Activated CD4-positive, alpha-beta T cell treated with anti-CD3 and anti-CD28 coated beads, Interleukin-2, Interleukin-4, amounts not matched to agents 100 ng/mL and 50 ng/mL, durations not matched to agents 16 hours and 8 hours (primary cell): ENCODE data around the gene RLBP1.
"Not testable (repeated sequence)": the region's sequence is repeated elsewhere in the genome, so short reads cannot be mapped to it uniquely, and the experiment has no call there.

ENCODE experiments used
- DNase-seq: peaks from one replicate; pipeline ENCODE4 v3.0.0-alpha.2; 2020; ENCODE audit warnings: low spot score

Gene RLBP1

DNA sequence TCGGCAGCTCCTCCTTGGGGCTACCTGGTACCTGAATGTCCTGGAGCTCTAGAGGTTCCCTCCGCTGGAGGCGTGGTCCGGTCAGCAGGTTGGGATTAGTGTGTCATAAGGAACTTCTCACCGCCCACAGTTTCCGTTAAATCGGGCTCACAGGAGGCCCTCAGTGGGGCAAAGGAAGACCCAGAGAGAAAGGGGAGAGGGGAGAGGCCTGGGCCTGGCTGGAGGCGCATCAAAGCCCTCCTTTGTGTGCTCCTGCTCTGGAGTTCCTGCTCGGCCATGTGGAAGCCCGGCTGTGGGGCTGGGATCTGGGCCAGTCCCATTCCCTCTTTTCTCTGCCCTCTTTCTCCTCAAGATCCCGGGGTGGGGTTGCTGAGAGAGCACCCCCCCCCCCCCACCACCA, at the start of gene RLBP1:
Gene RLBP1, minus strand, starts transcription at position 37 of the 400 bp plus-strand sequence. CDS start 2,604 bp downstream, outside the sequence.
- no peak for DNase-seq

DNA sequence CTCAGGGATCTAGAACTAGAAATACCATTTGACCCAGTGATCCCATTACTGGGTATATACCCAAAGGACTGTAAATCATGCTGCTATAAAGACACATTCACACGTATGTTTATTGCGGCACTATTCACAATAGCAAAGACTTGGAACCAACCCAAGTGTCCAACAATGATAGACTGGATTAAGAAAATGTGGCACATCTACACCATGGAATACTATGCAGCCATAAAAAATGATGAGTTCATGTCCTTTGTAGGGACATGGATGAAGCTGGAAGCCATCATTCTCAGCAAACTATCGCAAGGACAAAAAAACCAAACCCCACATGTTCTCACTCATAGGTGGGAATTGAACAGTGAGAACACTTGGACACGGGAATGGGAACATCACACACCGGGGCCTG, 28.8 kb upstream of the RLBP1 start:
- DNase-seq = not testable (repeated sequence)

DNA sequence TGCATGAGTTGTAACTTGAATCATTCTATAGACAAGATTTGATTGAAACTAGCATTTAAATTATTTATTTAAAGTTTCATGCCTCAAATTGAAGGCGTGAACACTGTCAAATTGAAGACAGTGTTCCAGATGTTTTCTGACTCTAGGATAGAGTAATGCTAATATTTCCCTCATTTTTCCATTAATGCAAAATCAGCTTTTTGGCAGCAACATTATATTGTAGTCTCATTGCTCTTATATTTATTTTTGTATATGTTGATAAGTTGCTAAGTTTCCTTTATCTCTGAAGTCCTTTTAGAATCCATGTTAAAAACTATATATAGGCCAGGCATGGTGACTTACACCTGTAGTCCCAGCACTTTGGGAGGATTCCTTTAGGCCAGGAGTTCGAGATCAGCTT, 27.2 kb upstream of the RLBP1 start:
- DNase-seq = no peak

DNA sequence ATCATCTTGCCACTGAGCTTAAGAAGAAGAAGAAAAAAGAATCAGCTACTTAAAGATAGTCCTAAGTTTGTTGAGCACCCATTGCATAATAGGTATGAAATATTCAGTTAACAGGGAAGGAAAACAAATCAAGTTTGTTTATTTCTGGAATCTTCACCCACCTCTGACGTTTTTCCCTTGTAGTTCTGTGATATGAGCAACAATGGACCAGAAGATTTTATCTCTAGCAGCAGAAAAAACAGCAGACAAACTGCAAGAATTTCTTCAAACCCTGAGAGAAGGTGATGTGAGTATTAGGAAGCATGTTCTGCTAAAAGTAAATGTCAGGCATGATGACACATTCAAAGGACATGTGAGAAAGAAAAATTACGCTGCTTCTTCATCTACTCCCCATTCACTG, 26.1 kb upstream of the RLBP1 start:
- no peak for DNase-seq

DNA sequence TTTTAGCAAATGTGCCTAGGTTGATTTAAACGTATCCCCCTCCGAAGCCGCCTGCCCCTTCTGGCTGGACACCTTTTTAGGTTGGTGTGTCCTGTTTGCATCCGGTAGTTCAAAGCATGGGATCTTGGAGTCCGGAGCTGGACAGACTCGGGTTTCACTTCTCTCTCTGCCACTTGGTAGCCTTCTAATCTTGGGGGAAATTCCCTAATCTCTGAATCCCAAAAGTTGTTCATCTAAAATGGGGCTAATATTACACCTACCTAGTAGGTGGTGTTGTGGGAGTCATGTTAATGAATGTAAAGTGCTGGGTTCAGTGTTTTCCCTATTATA, 23.2 kb upstream of the RLBP1 start:
- no peak for DNase-seq

DNA sequence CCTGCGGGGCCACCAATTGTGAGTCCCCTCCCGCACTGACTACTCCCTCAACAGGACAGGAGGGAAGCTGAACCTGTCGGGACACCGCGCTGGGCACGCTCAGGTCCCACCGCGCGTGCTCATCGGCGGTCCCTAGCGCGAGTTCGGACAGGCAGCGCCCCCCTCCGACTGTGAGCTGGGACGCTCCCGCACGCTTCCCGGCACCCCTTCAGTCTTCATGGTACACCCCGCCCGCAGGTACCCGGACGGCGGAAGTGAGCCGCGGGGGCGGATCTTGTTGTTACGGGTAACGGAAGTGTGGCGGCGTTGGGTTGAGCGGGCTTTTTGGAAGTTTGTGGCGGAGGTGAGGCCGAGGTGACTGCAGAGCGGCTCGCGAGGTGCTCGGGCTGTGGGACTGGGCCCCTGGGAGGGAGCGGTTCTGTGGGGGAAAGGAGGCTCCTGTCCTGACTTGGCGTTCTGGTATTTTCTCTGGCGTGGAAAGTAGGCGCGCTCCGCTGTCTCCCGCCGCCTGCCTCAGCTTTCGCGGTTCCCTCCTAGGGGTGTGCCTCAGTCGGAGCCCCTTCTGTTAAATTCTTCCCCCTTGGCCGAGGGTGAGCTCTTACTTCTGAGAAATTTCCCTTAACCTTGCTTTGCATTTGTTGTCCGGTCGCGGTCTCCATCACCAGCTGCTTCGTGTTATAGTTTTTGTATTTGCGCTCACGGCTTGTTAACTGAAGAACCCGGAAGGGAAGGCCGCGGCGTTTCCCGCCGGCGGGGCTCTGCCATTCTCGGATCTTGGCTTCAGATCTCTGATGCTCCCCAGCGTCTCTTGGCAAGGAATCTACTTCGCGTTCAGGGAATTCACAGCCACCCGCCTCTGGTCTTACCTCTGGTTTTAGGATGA, 22.6 kb upstream of the RLBP1 start, which contains the start of gene FANCI:
Gene FANCI, plus strand, starts transcription at position 289 of the 883 bp plus-strand sequence. CDS start 3,669 bp downstream, outside the sequence.
- DNase-seq = peak; percentile 98

DNA sequence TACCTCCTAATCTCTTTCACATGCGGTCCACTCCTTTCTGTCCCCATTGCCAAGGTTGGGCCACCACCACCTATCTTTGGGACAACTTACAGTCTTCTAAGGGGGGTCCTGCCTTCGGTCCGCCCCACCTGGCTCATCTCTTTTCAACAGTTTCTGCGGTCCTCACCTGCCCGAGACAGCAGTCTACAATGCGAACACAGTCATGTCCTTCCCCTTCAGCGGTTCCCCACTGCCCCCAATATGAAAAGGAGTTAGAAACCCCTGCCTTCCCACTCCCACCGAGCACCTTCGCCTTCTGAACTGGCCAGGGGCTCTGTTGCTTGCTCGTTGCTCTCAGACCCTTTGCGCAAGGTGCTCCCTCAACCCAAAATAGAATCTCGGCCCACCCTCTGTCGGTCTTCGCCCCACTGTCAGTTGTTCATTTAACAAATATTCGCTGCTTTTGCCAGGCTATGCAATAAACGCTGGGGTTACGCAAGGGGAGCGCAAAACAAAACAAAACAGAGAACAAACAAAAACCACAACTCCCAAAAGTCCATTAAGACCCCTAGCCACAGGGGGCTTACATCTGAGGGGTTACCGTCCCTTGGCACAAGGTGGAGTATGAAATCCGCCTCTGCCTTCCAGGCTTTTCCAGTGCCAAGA, 21.8 kb upstream of the RLBP1 start:
- DNase-seq = no peak

DNA sequence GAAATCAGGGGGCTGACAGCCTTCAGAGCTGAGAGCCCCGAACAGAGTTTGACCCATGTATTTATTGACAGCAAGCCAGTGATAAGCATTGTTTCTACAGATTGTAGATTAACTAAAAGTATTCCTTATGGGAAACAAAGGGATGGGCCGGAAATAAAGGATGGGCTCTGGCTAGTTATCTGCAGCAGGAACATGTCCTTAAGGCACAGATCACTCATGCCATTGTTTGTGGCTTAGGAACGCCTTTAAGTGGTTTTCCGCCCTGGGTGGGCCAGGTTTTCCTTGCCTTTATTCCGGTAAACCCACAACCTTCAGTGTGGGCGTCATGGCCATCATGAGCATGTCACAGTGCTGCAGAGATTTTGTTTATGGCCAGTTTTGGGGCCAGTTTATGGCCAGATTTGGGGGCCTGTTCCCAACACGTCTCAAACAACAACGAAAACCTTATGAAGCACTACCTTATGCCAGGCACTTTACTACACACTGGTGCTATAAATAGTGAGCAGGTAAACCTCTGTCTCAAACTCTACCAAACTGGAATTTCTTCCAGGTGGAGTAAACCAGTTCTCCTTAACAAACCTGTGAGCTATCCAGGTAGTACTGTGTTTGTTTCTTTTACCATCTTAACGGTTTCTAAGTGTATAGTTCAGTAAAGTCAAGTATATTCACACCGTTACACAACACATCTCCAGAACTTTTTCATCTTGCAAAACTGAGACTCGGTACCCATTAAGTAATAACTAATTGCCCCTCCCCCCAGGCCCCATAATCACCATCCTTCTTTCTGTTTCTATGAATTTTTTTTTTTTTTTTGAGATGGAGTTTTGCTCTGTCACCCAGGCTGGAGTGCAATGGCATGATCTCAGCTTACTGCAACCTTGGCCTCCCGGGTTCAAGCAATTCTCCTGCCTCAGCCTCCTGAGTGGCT, 18.8 kb upstream of the RLBP1 start:
- DNase-seq = not testable (repeated sequence)

DNA sequence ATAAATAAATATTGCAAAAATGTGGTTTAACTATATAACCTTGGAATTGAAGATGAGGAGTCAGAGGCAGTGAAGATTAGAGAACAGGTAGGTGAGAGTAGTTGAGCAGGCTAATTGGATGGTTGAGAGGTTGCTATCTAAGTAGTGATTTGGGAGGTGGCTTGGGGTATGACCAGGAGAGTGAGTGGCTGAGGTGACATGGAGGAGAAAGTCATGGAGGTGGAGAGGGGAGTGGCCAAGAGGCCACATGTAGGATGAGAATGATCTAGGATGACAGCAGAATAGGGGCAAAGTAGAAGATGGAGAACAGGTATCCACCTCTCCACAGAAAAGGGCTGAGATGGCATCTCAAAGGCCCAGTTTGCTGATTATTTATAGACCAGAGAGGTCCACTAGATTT, 10.5 kb upstream of the RLBP1 start:
- DNase-seq = no peak

DNA sequence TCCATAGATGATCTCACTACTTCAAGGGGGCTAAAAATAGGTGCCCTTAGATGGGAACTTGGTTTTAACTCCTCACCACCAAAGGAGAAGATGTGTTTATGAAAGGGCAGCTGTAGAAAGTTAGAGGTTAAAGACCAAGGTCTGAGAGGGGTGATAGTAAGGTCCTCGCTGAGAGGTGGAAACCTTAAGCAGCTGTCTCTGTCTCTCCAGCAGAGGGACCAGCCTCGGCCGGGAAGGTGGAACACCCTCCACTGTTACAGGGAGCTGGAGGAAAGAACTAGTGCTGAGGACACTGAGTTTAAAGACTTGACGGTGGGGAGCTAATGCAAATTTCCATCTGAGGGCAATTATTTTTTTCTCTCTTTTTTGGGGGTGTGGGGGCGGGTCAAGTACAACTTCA, 8.9 kb upstream of the RLBP1 start:
- DNase-seq = no peak

DNA sequence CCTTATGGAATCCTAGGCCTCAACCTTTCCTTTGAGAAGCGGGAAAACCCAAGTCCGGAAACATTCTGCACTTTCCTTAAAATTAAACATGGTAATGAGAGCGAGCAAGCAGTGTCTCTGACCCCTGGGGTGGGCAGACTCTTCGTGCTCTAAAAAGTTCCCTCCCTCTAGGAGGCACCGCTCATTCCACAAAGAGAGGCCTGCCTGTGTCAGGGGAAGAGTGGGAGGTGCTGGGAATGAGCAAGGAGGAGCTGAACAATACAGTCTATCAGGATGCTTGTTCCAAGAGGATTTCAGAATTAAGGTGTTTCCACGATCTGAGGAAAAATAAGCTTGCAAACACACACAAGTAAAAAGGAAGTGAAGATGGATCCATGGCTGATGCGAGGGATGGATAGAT, 6.0 kb upstream of the RLBP1 start:
- no peak for DNase-seq

DNA sequence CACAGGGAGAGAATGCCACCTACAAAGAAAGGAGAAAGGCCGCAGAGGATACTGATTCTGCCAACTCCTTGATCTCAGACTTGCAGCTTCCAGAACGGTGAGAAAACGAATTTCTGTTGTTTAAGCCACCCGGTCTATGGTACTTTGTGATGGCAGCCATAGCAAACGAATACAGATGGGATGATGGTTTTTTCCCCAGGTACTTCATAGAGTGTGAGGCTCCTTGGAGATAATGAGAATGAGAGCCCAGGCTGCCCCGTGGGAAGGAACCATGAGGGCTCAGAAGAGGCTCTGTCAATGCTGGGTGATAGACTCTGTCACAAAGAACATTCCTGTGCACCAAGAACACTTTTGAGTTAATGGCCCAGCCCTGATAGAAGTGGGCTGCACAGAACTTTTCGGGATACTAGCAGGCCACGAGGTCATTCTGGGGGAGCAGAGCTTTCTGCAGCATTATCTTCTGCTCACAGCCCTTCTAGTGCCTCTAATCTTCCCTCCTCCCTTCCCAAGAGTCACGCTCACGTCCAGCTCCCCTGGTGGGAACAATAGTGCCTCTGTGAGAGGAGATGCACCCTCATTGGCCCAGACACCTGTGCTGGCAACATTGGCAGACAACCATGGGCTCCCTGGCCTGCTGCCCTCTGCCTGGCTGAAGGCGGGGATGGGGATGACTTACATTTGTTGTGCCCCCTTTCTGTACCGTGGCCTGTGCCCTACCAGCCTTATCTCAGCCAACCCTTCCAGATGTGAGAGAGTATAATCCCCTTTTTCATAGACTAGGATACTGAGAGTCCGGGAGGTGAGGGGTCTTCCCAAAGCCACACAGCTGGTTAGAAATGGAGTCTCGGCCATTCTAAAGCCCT, 5.2 kb upstream of the RLBP1 start:
- DNase-seq = no peak

DNA sequence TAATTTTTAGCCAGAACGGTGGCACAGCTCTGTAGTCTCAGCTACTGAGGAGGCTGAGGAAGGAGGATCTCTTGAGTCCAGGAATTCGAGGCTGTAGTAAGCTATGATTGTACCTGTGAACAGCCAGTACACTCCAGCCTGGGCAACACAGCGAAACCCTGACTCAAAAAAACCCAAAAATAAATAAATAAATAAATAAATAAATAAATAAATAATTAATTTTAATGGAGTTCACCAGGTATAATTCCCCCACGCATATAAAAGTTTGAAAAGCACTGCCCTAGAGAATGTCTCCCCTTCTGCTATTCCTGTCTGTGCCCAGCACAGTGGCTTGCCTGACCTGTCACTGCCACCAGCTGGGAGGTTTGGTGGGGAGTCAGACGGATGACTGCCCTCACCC, 4.2 kb upstream of the RLBP1 start:
- no peak for DNase-seq

DNA sequence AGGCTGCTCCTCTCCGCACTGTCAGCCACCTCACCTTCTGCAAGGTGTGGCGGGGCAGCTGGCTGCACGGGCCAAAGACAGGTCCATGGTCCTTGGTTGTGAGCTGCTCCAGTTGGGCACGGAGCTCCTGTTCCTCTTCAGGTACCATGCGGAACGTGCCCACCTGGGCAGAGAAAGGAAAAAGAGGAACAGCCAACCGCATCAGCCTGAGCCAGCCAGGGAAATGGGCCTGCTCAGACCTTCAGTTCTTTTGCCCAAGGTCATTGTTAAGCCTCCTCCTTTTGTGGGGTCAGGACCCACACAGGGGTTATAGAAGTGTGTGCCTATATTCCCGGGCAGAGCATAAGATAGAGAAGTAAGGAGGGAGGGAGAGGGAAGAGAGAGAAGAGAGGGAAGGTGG, 2.8 kb downstream of the RLBP1 start:
- DNase-seq = no peak

DNA sequence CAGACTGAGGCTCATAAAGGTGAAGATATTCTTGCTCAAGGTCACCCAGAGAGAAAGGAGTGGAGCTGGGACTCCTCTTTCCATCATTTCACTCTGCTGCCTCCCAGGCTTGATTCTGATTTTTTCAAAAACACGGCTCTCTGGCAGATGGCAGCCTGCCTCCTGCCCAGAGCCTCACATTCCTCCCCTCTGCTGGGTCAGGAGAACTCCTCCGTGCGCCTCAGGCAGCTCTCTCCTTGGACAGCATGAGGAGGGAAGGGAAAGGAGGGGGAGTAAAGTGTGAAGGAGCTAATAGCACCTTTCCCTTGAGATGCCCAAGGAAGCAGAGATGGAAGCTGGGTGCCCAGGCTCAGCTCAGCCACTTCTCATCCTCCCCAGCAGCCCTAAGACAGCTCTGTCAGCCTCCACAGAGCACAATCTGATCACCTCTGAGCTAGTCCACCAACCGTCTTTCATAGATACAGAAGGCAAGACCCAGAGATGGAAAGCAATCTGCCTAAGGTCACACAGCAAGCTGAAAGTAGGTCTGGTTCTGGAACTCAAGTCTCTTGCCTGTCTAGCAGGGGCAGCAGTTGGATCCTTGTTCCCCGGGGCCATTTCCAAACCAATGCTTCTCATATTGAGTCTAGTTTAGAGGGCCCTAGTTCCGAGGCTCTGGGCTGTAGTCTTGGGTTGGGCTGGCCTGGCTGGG, 3.5 kb downstream of the RLBP1 start:
- DNase-seq = no peak

DNA sequence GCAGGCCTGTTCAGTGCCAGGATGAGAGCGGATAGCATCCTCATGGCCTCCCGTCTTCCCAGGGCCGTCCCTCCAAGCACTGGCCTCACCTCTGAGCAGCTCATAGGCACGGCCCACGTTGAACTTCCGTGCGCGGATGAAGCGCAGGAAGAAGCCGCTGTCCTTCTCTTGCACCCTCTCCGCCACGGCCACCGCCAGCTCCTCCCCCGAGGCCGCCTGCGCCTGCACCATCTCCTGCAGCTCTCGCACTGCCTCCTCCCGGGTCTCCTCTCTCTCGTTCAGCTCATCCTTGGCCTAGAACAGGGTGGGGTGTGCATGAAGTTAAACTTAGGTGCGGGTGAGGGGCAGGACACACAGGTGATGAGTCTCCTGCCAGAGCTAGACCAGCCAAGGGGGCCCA, 4.3 kb downstream of the RLBP1 start:
- DNase-seq = no peak

DNA sequence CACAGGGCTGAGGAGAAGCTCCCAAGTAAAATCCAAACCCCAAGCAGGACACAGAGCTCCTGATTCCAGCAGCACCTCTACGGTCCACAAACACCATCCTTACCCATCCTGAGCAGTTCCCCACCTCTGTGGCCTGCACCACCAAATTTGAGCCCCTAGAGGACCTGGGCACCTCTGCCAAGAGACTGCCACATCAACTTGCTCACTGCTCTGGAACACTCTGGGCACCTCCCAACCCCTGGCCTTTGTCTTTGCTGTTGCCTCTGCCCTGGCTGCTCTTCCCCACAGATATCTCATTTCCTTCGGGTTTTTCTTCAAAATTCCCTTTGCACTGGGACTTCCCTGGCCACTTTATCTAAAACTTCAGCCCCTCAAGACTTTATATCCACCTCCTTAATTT, 5.8 kb downstream of the RLBP1 start:
- DNase-seq = no peak

DNA sequence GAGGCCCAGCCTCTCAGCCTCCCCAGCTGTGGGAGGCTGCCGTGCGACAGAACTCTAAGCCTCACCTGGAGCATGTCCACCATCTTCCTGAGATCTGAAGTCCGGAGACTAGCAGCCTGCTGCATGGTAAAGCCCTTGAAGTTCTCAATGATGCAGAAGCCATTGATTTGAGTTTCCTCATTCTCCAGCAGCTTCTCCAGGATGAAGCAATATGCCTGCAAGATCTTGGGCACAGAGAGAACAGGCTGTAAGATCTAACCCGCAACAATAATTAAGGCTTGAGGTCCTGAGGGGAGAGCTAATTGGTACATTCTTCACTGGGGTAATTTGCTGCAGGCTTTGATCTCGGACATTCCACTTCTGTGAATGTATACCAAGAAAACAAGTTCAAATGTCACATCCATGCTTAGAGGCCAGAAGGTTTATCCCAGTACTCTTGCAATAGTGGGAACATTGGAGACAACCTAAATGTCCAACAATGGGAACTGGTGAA, 9.7 kb downstream of the RLBP1 start:
- no peak for DNase-seq

DNA sequence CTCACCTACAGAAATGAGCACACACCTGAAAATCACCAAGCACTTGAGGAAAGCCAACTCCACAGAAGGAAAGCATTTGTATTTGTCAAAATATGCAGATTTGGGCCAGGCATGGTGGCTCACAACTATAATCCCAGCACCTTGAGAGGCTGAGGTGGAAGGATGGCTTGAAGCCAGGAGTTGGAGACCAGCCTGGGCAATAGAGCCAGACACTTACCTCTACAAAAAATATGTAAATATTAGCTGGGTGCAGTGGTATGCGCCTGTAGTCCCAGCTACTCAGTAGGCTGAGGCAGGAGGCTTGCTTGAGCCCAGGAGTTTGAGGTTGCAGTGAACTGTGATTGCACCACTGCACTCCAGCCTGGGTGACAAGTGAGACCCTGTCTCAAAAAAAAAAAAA, 12.3 kb downstream of the RLBP1 start:
- DNase-seq = no peak

DNA sequence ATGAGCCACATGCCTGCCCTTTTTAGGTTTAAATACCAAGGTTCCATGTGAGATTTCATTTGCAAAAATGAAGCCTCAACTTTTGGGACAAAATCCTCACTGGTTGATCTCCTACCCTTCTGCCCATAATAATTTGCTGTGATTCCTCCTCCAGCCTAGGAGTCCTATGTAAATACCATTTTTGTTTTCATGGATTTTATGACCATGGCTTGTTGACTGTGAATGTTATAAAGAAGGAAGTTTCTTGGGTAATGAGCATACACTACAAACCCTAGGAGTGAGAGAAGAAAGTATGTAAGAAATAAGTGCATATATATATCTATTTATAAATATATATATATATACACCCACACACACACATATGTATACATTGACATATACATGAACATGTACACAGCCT, 13.1 kb downstream of the RLBP1 start:
- DNase-seq = no peak

DNA sequence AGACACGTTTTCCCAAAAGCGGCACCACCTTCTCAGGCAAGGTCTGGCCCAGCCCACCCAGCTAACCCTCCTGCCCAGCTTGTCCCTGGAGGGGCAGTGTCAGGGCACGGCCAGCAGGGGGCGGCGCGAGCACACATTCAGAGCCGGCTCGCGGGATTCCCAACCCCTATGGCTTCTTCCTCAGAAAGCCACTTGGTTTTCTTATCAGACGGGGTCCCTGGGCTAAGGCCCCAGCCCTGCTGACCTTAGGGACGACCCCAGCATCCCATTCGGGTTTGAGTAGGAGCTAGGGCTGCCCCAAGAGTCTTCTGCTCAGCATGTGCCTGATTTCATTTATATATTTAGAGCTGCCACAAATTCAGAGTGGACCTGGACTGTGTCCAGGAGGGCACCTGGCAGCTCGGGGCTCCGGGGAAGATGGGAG, 14.5 kb downstream of the RLBP1 start:
- DNase-seq = peak; percentile 80
